Measurements from ENCODE around the gene ZNF385A.
A peak's percentile ranks its signal among the peaks of the same experiment; 100 is the strongest.
"Not testable (repeated sequence)": the region's sequence is repeated elsewhere in the genome, so short reads cannot be mapped to it uniquely, and the experiment has no call there.

ZNF385A gene

GRCh38 chr12:54352891-54353874 lies 31.4 kb downstream of the ZNF385A start:
- DNase-seq: no peak

GRCh38 chr12:54352022-54352531 lies 32.5 kb downstream of the ZNF385A start:
- peak; percentile 57 for DNase-seq

GRCh38 chr12:54351341-54351740 lies 33.2 kb downstream of the ZNF385A start:
- no peak for DNase-seq

- no peak for DNase-seq
Observed at GRCh38 chr12:54350743-54351142, 33.8 kb downstream of the ZNF385A start.

- DNase-seq: no peak
Observed at GRCh38 chr12:54349679-54350078, 34.9 kb downstream of the ZNF385A start.

- no peak for DNase-seq
Observed at GRCh38 chr12:54349036-54349435, 35.5 kb downstream of the ZNF385A start.

- DNase-seq: no peak
Observed at GRCh38 chr12:54341378-54342300, 42.9 kb downstream of the ZNF385A start.

GRCh38 chr12:54340846-54341245 lies 43.7 kb downstream of the ZNF385A start:
- DNase-seq: no peak

- DNase-seq: no peak
Observed at GRCh38 chr12:54338698-54339296, 45.7 kb downstream of the ZNF385A start.

GRCh38 chr12:54337854-54338650 lies 46.5 kb downstream of the ZNF385A start:
- DNase-seq: no peak

- DNase-seq: no peak
Observed at GRCh38 chr12:54337280-54337842, 47.2 kb downstream of the ZNF385A start.

- no peak for DNase-seq
Observed at GRCh38 chr12:54333420-54334034, 51.0 kb downstream of the ZNF385A start.

GRCh38 chr12:54331461-54331860 lies 53.1 kb downstream of the ZNF385A start:
- DNase-seq: no peak

GRCh38 chr12:54330442-54330841 lies 54.1 kb downstream of the ZNF385A start:
- no peak for DNase-seq

GRCh38 chr12:54329759-54330158 lies 54.8 kb downstream of the ZNF385A start:
- no peak for DNase-seq

- DNase-seq: no peak
Observed at GRCh38 chr12:54328595-54329337, 55.8 kb downstream of the ZNF385A start.

- not testable (repeated sequence) for DNase-seq
Observed at GRCh38 chr12:54325442-54326109, 59.0 kb downstream of the ZNF385A start.

GRCh38 chr12:54324617-54325441 lies 59.7 kb downstream of the ZNF385A start, which contains the start of gene COPZ1:
COPZ1 (plus strand) TSS chr12:54325131; CDS start chr12:54325164, 33 bp downstream.
- DNase-seq: peak; percentile 94

- DNase-seq: no peak
Observed at GRCh38 chr12:54321363-54321762, 63.2 kb downstream of the ZNF385A start.
